Smooth muscle cell (in vitro differentiated cells): ENCODE measurements around the gene BRD1. TPM values are rescaled to one million over a fixed set of nuclear protein-coding genes. Genes with fewer than 3 reads are reported as not detected.

Experiments used
- DNase-seq: peaks from one replicate; lab custom pipeline; 2025; ENCODE audit not compliant: unreplicated experiment; lab: John Stamatoyannopoulos, UW
- H2AFZ ChIP-seq: fragments of 200-600 bp; sonication (generic); 2 replicates; pipeline ENCODE4 v1.6.0; 2016; ENCODE audit warnings: antibody characterized with exemption, low read depth, mild to moderate bottlenecking
- H3F3A ChIP-seq: fragments of 200-600 bp; sonication (generic); 2 replicates; pipeline ENCODE4 v1.6.0; 2017; ENCODE audit warnings: antibody characterized with exemption, low read depth
- H3K27ac ChIP-seq: fragments of 200-600 bp; sonication (generic); 2 replicates; pipeline ENCODE4 v1.5.1; 2016; ENCODE audit warnings: low read depth, mild to moderate bottlenecking
- H3K27me3 ChIP-seq: fragments of 200-600 bp; sonication (generic); 2 replicates; pipeline ENCODE4 v1.6.1; 2016; ENCODE audit warnings: low read depth, mild to moderate bottlenecking
- H3K36me3 ChIP-seq: fragments of 200-600 bp; sonication (generic); 2 replicates; pipeline ENCODE4 v1.5.1; 2016; ENCODE audit warnings: low read depth
- H3K4me1 ChIP-seq: fragments of 200-600 bp; sonication (generic); 2 replicates; pipeline ENCODE4 v1.5.1; 2016; ENCODE audit warnings: low read depth
- H3K4me2 ChIP-seq: fragments of 200-600 bp; sonication (generic); 2 replicates; pipeline ENCODE4 v1.6.0; 2016; ENCODE audit warnings: mild to moderate bottlenecking
- H3K4me3 ChIP-seq: fragments of 200-600 bp; sonication (generic); 2 replicates; pipeline ENCODE4 v1.5.1; 2016; ENCODE audit warnings: mild to moderate bottlenecking
- H3K79me2 ChIP-seq: fragments of 200-600 bp; sonication (generic); 2 replicates; pipeline ENCODE4 v1.6.0; 2016; ENCODE audit warnings: low read depth, mild to moderate bottlenecking
- H3K9ac ChIP-seq: fragments of 200-600 bp; sonication (generic); 2 replicates; pipeline ENCODE4 v1.6.0; 2016; ENCODE audit warnings: low read depth
- H3K9me3 ChIP-seq: fragments of 200-600 bp; sonication (generic); replicated peaks from 2 replicates; pipeline ENCODE4 v1.5.1; 2016; ENCODE audit warnings: low read depth
- H4K20me1 ChIP-seq: fragments of 200-600 bp; sonication (generic); 2 replicates; pipeline ENCODE4 v1.6.0; 2016; ENCODE audit warnings: low read depth
- WGBS: methylation state at CpG from one replicate; pipeline ENCODE4 v1.1.7; 2016; ENCODE audit warnings: low lambda C conversion rate; 5-methylcytosine and 5-hydroxymethylcytosine counted together
- polyA plus RNA-seq: library from polyadenylated mRNA; unstranded; fragments of >200 nt; fragmentation: Nextera tagmentation; extraction: Ambion mirVana; gene quantifications from 2 replicates; pipeline ENCODE4 v1.2.1, GENCODE V29; 2016
- total RNA-seq: library from RNA; depleted of rRNA; stranded (reverse); fragments of >200 nt; gene quantifications from 2 replicates; pipeline ENCODE4 v1.2.3, GENCODE V29; 2014
- TF ChIP-seq, protein P1 (sequence below): fragments of 200-600 bp; sonication (generic); IDR thresholded peaks from 2 replicates; pipeline ENCODE4 v1.5.1; 2017; ENCODE audit warnings: borderline replicate concordance, mild to moderate bottlenecking, antibody characterized with exemption; ENCODE audit not compliant: insufficient read depth, poor library complexity, severe bottlenecking

Gene BRD1
- total and polyA plus RNA-seq, 2 experiments from 2014 or later, result 15.0 to 20.5 TPM

DNA sequence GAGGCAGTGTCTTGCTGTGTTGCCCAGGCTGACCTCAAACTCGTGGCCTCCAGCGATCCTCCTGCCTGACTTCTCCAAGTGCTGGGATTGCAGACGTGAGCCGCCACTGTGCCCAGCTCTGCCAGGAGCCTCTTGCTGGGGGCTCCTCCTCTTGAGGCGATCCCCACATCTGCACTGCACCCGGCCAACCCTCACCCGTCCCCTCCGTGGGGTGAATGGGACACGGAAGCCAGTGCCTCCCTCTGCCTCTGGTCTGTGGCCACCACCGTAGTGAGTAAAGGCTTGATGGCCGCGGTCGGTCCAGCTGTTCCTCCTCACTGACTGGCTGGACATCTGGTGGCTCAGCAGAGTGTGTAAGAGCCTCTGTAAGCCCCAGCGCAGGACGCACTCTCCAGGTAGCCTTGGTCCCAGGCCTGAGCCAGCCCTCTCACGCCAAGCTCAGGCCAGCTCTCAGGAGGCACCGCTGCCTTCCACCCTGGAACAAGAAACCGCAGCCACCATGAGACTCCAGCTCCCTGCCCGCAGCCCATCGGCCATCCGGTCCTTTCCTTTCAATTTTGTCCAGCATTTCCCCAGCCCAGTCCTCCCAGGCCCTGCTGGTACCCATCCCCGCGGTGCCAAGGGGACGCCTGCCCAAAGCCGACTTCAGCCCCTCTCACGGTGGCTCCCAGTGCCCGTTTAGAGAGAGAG, 100.3 kb downstream of the BRD1 start:
- H3K27me3 ChIP-seq, result peaks cover 61% of the 10 kb centered on the region
- H2AFZ ChIP-seq, result no peak overlapping the region
- WGBS, result 88% methylated on average over 27 of the region's 27 CpGs
- H3K36me3 ChIP-seq, result no peaks in the 10 kb centered on the region
- TF ChIP-seq, protein P1, sequence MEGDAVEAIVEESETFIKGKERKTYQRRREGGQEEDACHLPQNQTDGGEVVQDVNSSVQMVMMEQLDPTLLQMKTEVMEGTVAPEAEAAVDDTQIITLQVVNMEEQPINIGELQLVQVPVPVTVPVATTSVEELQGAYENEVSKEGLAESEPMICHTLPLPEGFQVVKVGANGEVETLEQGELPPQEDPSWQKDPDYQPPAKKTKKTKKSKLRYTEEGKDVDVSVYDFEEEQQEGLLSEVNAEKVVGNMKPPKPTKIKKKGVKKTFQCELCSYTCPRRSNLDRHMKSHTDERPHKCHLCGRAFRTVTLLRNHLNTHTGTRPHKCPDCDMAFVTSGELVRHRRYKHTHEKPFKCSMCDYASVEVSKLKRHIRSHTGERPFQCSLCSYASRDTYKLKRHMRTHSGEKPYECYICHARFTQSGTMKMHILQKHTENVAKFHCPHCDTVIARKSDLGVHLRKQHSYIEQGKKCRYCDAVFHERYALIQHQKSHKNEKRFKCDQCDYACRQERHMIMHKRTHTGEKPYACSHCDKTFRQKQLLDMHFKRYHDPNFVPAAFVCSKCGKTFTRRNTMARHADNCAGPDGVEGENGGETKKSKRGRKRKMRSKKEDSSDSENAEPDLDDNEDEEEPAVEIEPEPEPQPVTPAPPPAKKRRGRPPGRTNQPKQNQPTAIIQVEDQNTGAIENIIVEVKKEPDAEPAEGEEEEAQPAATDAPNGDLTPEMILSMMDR, result no peak
- no peaks in the 10 kb centered on the region for H4K20me1 ChIP-seq
- no peak for DNase-seq
- no peak overlapping the region for H3K4me2 ChIP-seq
- H3K9ac ChIP-seq, result no peak overlapping the region
- no peaks in the 10 kb centered on the region for H3K9me3 ChIP-seq
- H3K4me3 ChIP-seq, result no peak overlapping the region
- no peak overlapping the region for H3K27ac ChIP-seq
- H3K4me1 ChIP-seq, result no peaks in the 10 kb centered on the region
- no peaks in the 10 kb centered on the region for H3K79me2 ChIP-seq
- no peaks in the 10 kb centered on the region for H3F3A ChIP-seq

DNA sequence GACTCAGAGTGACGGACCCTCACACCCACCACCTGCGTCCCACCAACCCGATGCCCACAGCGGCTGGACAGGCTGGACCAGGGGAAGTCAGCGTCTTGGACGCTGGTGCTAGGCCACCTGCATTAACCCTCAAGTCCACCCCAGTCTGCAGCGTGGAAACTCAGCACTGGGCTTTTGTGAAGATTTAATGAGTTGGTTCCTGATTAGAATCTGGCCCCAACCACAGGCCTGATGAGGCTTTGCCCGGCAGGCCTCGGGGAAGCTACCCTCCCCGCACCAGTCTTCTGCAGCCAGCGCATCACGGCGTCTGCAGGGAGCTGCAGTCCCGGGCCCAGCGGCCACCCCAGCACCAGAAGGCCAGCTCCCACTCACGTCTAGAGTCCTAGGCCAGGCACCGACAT, 101.0 kb downstream of the BRD1 start:
- Histone ChIP-seq H3F3A (no peaks in the 10 kb centered on the region), H3K4me1 (no peaks in the 10 kb centered on the region), H3K9me3 (no peaks in the 10 kb centered on the region), H3K4me3 (no peak overlapping the region), H4K20me1 (no peaks in the 10 kb centered on the region), H3K36me3 (no peaks in the 10 kb centered on the region), H2AFZ (no peak overlapping the region), H3K27ac (no peak overlapping the region), H3K4me2 (no peak overlapping the region), H3K9ac (no peak overlapping the region), H3K79me2 (no peaks in the 10 kb centered on the region), H3K27me3 (peaks cover 61% of the 10 kb centered on the region)
- no peak for DNase-seq
- 88% methylated on average over 17 of the region's 17 CpGs for WGBS
- TF ChIP-seq, protein P1, result no peak

DNA sequence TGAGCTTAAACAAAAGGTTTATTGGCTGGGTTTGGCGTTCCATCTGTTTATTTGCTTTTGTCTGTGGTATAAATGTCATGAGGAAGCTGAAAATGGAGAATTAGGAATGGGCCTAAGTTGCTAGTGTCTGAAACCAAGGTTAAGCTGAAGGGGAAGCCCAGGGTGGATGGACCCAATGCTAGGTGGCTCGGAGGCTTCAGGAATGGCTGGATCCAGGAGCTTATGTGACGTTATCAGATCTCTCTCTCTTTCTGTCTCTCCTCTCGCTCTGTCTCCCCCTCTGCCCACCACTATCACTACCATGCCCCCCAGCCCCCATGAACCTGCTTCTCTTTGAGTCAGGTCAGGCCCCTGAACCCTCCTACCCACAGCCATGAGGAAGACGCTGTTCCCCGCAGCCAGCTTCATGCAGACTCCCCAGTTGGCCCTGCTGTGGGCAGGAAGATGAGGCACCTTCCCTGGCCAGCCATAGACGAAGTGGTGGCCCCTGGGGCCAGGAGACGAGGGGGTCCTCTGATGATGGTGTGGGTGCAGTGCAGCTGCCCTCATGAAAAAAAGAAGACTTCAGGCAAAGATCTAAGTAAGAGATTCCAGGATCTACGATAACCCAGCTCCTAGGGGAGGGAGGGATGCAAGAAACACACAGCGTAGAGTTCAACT, 101.5 kb downstream of the BRD1 start:
- H3K36me3 ChIP-seq, result no peaks in the 10 kb centered on the region
- H2AFZ ChIP-seq, result no peak overlapping the region
- no peaks in the 10 kb centered on the region for H3K4me1 ChIP-seq
- DNase-seq, result no peak
- WGBS, result 82% methylated on average over 9 of the region's 10 CpGs
- H3K4me2 ChIP-seq, result no peak overlapping the region
- no peaks in the 10 kb centered on the region for H4K20me1 ChIP-seq
- peaks cover 64% of the 10 kb centered on the region for H3K27me3 ChIP-seq
- H3K9ac ChIP-seq, result no peak overlapping the region
- no peak overlapping the region for H3K4me3 ChIP-seq
- H3K27ac ChIP-seq, result no peak overlapping the region
- no peaks in the 10 kb centered on the region for H3K9me3 ChIP-seq
- H3K79me2 ChIP-seq, result no peaks in the 10 kb centered on the region
- H3F3A ChIP-seq, result no peaks in the 10 kb centered on the region
- TF ChIP-seq, protein P1, result no peak

DNA sequence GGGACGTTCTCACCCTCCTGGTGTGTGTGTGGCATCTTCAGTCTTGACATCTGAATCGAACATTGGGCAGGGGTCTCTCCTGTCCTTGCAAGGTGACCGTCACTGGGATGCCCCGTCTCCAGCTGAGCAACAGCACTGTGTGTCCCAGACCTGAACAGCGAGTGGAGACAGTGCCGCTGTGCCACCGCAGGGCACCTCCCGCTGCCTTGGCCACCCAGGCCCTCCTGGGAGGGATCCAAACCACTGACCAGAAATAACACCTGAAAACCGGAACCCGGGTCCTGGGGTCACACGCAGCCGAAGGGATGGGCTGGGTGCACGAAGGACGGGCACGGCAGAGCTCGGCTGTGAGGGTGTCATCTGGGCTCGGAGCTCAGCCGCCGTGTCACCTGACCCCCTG, 102.2 kb downstream of the BRD1 start:
- H3F3A ChIP-seq, result no peaks in the 10 kb centered on the region
- H3K36me3 ChIP-seq, result no peaks in the 10 kb centered on the region
- H3K4me3 ChIP-seq, result no peak overlapping the region
- H3K9ac ChIP-seq, result no peak overlapping the region
- H2AFZ ChIP-seq, result no peak overlapping the region
- WGBS, result 91% methylated on average over 19 of the region's 19 CpGs
- no peak for DNase-seq
- H3K27ac ChIP-seq, result no peak overlapping the region
- peaks cover 64% of the 10 kb centered on the region for H3K27me3 ChIP-seq
- TF ChIP-seq, protein P1, result no peak
- no peaks in the 10 kb centered on the region for H3K9me3 ChIP-seq
- H3K4me1 ChIP-seq, result no peaks in the 10 kb centered on the region
- no peaks in the 10 kb centered on the region for H4K20me1 ChIP-seq
- no peaks in the 10 kb centered on the region for H3K79me2 ChIP-seq
- no peak overlapping the region for H3K4me2 ChIP-seq
